Endothelial cell of umbilical vein (primary cell): ENCODE results near the gene RNF186. TPM values are rescaled to one million over a fixed set of nuclear protein-coding genes. Genes with fewer than 3 reads are reported as not detected.

Source experiments
- BruUV-seq: library from RNA; stranded (reverse); fragments of 400-500 nt; replicated peaks from 2 replicates; lab custom pipeline; 2021; lab: Mats Ljungman, UMichigan
- CTCF ChIA-PET: fragments of 300-600, 350-600 bp; sonication (Branson Sonifier 250); formaldehyde crosslinking; loops from one replicate; lab custom pipeline; 2021; ENCODE audit warnings: antibody characterized with exemption, inconsistent platforms; lab: Charles Lee
- POLR2A ChIA-PET: fragments of 300-600, 350-600 bp; sonication (Branson Sonifier 250); formaldehyde crosslinking; loops from one replicate; lab custom pipeline; 2021; ENCODE audit warnings: antibody characterized with exemption, inconsistent platforms; lab: Charles Lee
- DNase-seq: peaks from one replicate; pipeline ENCODE4 v3.0.0-alpha.2; 2011; ENCODE audit warnings: low read depth, low spot score
- FAIRE-seq: peaks from 2 replicates; lab custom pipeline; 2011; peaks lifted over from hg19 to GRCh38; lab: Jason Lieb, UNC
- H2AFZ ChIP-seq: 2 replicates; pipeline ENCODE4 v1.6.0; 2012; ENCODE audit warnings: low read depth, low read length, control low read depth, inconsistent platforms
- H3K27ac ChIP-seq: 2 replicates; pipeline ENCODE4 v1.5.1; 2011; ENCODE audit warnings: low read depth, mild to moderate bottlenecking, control low read depth, low read length, moderate library complexity; ENCODE audit not compliant: insufficient read depth
- H3K27me3 ChIP-seq, 2 experiments: 2 replicates each; pipeline versions ENCODE4 v1.6.0 to v1.6.1; 2011; ENCODE audit warnings: low read length in 2 of 2, mixed read lengths in 1 of 2; ENCODE audit not compliant: control insufficient read depth in 2 of 2, insufficient read depth in 2 of 2
- H3K36me3 ChIP-seq, 2 experiments: 2 replicates in 1 of 2; 3 replicates in 1 of 2; pipeline ENCODE4 v1.5.1; 2011; ENCODE audit warnings: low read length in 2 of 2, mild to moderate bottlenecking in 1 of 2, moderate library complexity in 1 of 2; ENCODE audit not compliant: control insufficient read depth in 2 of 2, insufficient read depth in 2 of 2; ENCODE audit errors: extremely low read depth in 1 of 2
- H3K4me1 ChIP-seq: 3 replicates; pipeline ENCODE4 v1.5.1; 2011; ENCODE audit warnings: mild to moderate bottlenecking, low read length; ENCODE audit not compliant: control insufficient read depth, insufficient read depth; ENCODE audit errors: extremely low read depth
- H3K4me2 ChIP-seq: 2 replicates; pipeline ENCODE4 v1.6.1; 2011; ENCODE audit warnings: low read length, control low read depth, mixed read lengths; ENCODE audit not compliant: insufficient read depth
- H3K4me3 ChIP-seq, 3 experiments: fragments of 200-600 bp in 1 of 3; sonication (generic), shearing (Covaris generic) in 1 of 3; replicated peaks in 1 of 3; 2 replicates each; pipeline ENCODE4 v1.5.1; 2011 to 2016; ENCODE audit warnings: control low read depth in 3 of 3, low read length in 3 of 3, mild to moderate bottlenecking in 2 of 3, inconsistent platforms in 1 of 3, low read depth in 1 of 3, moderate library complexity in 1 of 3; ENCODE audit not compliant: insufficient read depth in 1 of 3
- H3K79me2 ChIP-seq: 2 replicates; pipeline ENCODE4 v1.6.0; 2012; ENCODE audit warnings: low read length, inconsistent platforms; ENCODE audit not compliant: control insufficient read depth, insufficient read depth
- H3K9ac ChIP-seq: replicated peaks from 2 replicates; pipeline ENCODE3; 2011; ENCODE audit warnings: low read length, control low read depth; ENCODE audit not compliant: insufficient read depth; ENCODE audit errors: extremely low read depth
- H3K9me1 ChIP-seq: replicated peaks from 3 replicates; pipeline ENCODE4 v1.6.0; 2011; ENCODE audit warnings: mild to moderate bottlenecking, low read length; ENCODE audit not compliant: control insufficient read depth, insufficient read depth; ENCODE audit errors: extremely low read depth
- H3K9me3 ChIP-seq: replicated peaks from 2 replicates; pipeline ENCODE4 v1.5.1; 2012; ENCODE audit warnings: low read length, inconsistent platforms; ENCODE audit not compliant: control insufficient read depth, insufficient read depth
- H4K20me1 ChIP-seq: replicated peaks from 2 replicates; pipeline ENCODE3; 2011; ENCODE audit warnings: mild to moderate bottlenecking, low read length; ENCODE audit not compliant: control insufficient read depth, insufficient read depth; ENCODE audit errors: extremely low read depth
- EZH2 ChIP-seq: IDR thresholded peaks from 2 replicates; pipeline ENCODE4 v1.6.1; 2012; ENCODE audit warnings: borderline replicate concordance, low read depth, mild to moderate bottlenecking, moderate library complexity, low read length, inconsistent platforms; ENCODE audit not compliant: severe bottlenecking
- FOS ChIP-seq: IDR thresholded peaks from 2 replicates; pipeline ENCODE4 v1.6.1; 2011; ENCODE audit warnings: mild to moderate bottlenecking, low read length, moderate library complexity, borderline replicate concordance; ENCODE audit not compliant: insufficient read depth
- GATA2 ChIP-seq: IDR thresholded peaks from 2 replicates; pipeline ENCODE4 v1.7.0; 2011; ENCODE audit warnings: low read depth, mild to moderate bottlenecking, moderate library complexity, mixed read lengths, low read length; ENCODE audit not compliant: insufficient read length, insufficient read depth
- JUN ChIP-seq: IDR thresholded peaks from 2 replicates; pipeline ENCODE4 v1.6.1; 2011; ENCODE audit warnings: borderline replicate concordance, low read depth; ENCODE audit not compliant: insufficient read length, insufficient read depth
- MYC ChIP-seq: IDR thresholded peaks from one replicate; pipeline ENCODE4 v1.6.1; 2011; ENCODE audit warnings: mild to moderate bottlenecking, low read depth, low read length
- POLR2A ChIP-seq: IDR thresholded peaks from 2 replicates; pipeline ENCODE4 v1.6.1; 2012; ENCODE audit warnings: low read depth, mild to moderate bottlenecking, control low read depth, low read length
- dilution Hi-C: fragments of 300-500 bp; cut with MboI; formaldehyde crosslinking; loops from one replicate; pipeline ENCODE4 v1.15.0; 2019; ENCODE audit warnings: low sequenced_read_pairs; ENCODE audit not compliant: extremely low pct_ligation_motif_present
- intact Hi-C: fragments of 100-400 bp; cut with micrococcal nuclease; formaldehyde crosslinking; loops from one replicate; pipeline ENCODE4 v1.10.0; 2022
- polyA plus RNA-seq, 4 experiments: library from polyadenylated mRNA; depleted of rRNA in 3 of 4; stranded (reverse) in 3 of 4; unstranded in 1 of 4; fragments of >200 nt; gene quantifications; 2 replicates each; pipeline versions ENCODE4 v1.2.1 to v1.2.3, GENCODE V29; 2011 to 2012; ENCODE audit warnings: missing spikeins in 1 of 4
- total RNA-seq: library from RNA; stranded (reverse); gene quantifications from 2 replicates; pipeline ENCODE4 v1.2.3, GENCODE V29; 2021
- TF ChIP-seq, protein P1 (sequence below), 2 donors: IDR thresholded peaks; 1 replicate in 1 of 2; 2 replicates in 1 of 2; pipeline ENCODE4 v1.5.1; 2011; ENCODE audit warnings: low read length in 2 of 2, mild to moderate bottlenecking in 2 of 2, moderate library complexity in 2 of 2, control low read depth in 1 of 2, inconsistent platforms in 1 of 2, low read depth in 1 of 2; ENCODE audit not compliant: insufficient read depth in 1 of 2; ENCODE audit errors: extremely low read depth in 1 of 2
- TF ChIP-seq, protein P2 (sequence below): IDR thresholded peaks from 2 replicates; pipeline ENCODE4 v1.6.1; 2011; ENCODE audit not compliant: insufficient read depth, insufficient read length

The RNF186 gene
- total and polyA plus RNA-seq, 2 donors (not counting 3 experiments of a cell fraction or from before 2014, with no cell fraction given) = not detected

DNA sequence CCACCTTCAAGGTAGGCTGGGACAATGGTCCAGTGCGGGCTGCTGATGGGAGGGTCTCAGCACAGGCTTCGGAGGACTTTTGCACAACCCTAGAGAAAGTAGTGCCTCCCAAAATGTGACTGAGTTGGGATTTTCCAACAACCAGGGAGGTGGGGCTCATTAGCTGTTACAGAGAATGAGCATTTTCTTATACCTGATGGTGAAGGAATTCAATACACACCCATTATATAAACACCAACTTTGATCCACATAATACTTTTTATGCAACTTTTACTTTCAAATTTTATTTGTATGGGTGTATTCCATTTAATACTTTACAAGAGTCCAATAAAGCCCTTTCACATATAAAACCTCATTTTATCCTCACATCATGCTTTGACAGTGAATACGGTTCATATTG lies 31.3 kb upstream of the RNF186 start:
- FAIRE-seq (no peak), DNase-seq (no peak)
- no peaks in the 10 kb centered on the region for H3K9me3 ChIP-seq
- peaks cover 3% of the 10 kb centered on the region in 2 experiments for H3K27me3 ChIP-seq
- no peaks in the 10 kb centered on the region for H4K20me1 ChIP-seq
- no peak overlapping the region for H3K4me3 ChIP-seq
- no peak overlapping the region for H3K9ac ChIP-seq
- no peak overlapping the region for H2AFZ ChIP-seq
- H3K36me3 ChIP-seq = no peaks in the 10 kb centered on the region
- dilution Hi-C loops (no loop called here), intact Hi-C loops (no loop called here)
- no peaks in the 10 kb centered on the region for H3K4me1 ChIP-seq
- ChIA-PET CTCF (no interaction called here), POLR2A (no interaction called here)
- no peak overlapping the region for H3K4me2 ChIP-seq
- TF ChIP-seq EZH2 (no peak), POLR2A (no peak), FOS (no peak), JUN (no peak), MYC (no peak)
- TF ChIP-seq, protein P1, sequence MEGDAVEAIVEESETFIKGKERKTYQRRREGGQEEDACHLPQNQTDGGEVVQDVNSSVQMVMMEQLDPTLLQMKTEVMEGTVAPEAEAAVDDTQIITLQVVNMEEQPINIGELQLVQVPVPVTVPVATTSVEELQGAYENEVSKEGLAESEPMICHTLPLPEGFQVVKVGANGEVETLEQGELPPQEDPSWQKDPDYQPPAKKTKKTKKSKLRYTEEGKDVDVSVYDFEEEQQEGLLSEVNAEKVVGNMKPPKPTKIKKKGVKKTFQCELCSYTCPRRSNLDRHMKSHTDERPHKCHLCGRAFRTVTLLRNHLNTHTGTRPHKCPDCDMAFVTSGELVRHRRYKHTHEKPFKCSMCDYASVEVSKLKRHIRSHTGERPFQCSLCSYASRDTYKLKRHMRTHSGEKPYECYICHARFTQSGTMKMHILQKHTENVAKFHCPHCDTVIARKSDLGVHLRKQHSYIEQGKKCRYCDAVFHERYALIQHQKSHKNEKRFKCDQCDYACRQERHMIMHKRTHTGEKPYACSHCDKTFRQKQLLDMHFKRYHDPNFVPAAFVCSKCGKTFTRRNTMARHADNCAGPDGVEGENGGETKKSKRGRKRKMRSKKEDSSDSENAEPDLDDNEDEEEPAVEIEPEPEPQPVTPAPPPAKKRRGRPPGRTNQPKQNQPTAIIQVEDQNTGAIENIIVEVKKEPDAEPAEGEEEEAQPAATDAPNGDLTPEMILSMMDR (IDR thresholded peaks at IDR 0.05; ENCODE audit: extremely low read depth in 1 of 2, insufficient read depth in 1 of 2, low read depth in 1 of 2, low read length in 2 of 2) = no peak
- no peaks in the 10 kb centered on the region for H3K9me1 ChIP-seq
- no peaks in the 10 kb centered on the region for H3K79me2 ChIP-seq
- no TSS peak for BruUV-seq
- no peak overlapping the region for H3K27ac ChIP-seq

DNA sequence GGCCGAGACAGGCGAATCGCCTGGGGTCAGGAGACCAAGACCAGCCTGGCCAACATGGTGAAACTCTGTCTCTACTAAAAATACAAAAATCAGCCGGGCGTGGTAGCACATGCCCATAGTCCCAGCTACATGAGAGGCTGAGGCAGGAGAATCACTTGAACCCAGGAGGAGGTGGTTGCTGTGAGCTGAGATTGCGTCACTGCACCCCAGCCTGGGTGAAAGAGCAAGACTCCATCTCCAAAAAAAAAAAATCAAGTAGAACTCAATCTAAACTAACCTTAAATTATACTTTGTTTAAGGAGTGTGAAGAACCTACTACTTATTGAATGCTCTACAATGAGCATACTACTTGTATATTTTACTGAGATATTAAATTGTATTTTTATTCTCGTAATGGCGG lies 30.5 kb upstream of the RNF186 start:
- CTCF ChIA-PET = interaction anchor here (0.7 to 1.4 kb wide), 2 partner anchors 84 to 141 kb away, joined by 4 to 5 read pairs; no protein-coding TSS in a partner anchor

More for the DNA sequence above, 30.5 kb upstream of the RNF186 start:
- no peaks in the 10 kb centered on the region for H3K36me3 ChIP-seq
- dilution Hi-C loops (no loop called here), intact Hi-C loops (no loop called here)
- no peak overlapping the region for H3K4me3 ChIP-seq
- no peaks in the 10 kb centered on the region for H3K4me1 ChIP-seq
- TF ChIP-seq EZH2 (no peak), GATA2 (no peak), FOS (no peak), POLR2A (no peak), MYC (no peak), JUN (no peak)
- TF ChIP-seq, protein P1 (IDR thresholded peaks at IDR 0.05; ENCODE audit: extremely low read depth in 1 of 2, insufficient read depth in 1 of 2, low read depth in 1 of 2, low read length in 2 of 2) = no peak
- TF ChIP-seq, protein P2, sequence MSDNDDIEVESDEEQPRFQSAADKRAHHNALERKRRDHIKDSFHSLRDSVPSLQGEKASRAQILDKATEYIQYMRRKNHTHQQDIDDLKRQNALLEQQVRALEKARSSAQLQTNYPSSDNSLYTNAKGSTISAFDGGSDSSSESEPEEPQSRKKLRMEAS = no peak
- H3K27me3 ChIP-seq = peaks cover 3% of the 10 kb centered on the region in 2 experiments
- H3K79me2 ChIP-seq = no peaks in the 10 kb centered on the region
- DNase-seq = no peak
- FAIRE-seq = no peak
- H3K9me3 ChIP-seq = no peaks in the 10 kb centered on the region
- no peak overlapping the region for H3K4me2 ChIP-seq
- no peak overlapping the region for H3K27ac ChIP-seq
- BruUV-seq = no TSS peak
- POLR2A ChIA-PET = no interaction called here
- no peak overlapping the region for H3K9ac ChIP-seq
- H3K9me1 ChIP-seq = no peaks in the 10 kb centered on the region
- H4K20me1 ChIP-seq = no peaks in the 10 kb centered on the region
- no peak overlapping the region for H2AFZ ChIP-seq
